Caco-2 (cell line): ENCODE results near the gene PTGES3L. TPM values are rescaled to one million over a fixed set of nuclear protein-coding genes. Genes with fewer than 3 reads are reported as not detected.

Experiments
- BruUV-seq: library from RNA; stranded (reverse); fragments of 400-500 nt; replicated peaks from 2 replicates; lab custom pipeline; 2021; lab: Mats Ljungman, UMichigan
- CTCF ChIA-PET: fragments of 300-600 bp; sonication (Branson Sonifier 250); formaldehyde crosslinking; loops from one replicate; lab custom pipeline; 2022; ENCODE audit warnings: antibody characterized with exemption; lab: Charles Lee
- POLR2A ChIA-PET: fragments of 300-600 bp; sonication (Branson Sonifier 250); formaldehyde crosslinking; loops from one replicate; lab custom pipeline; 2022; ENCODE audit warnings: antibody characterized with exemption; lab: Charles Lee
- DNase-seq, 2 experiments: peaks; one replicate each; pipeline versions ENCODE4 v3.0.0 to v3.0.0-alpha.2; 2020 to 2022
- H3K27me3 ChIP-seq: replicated peaks from 2 replicates; pipeline ENCODE4 v1.6.0; 2011; ENCODE audit warnings: low read length; ENCODE audit not compliant: control insufficient read depth, insufficient read depth
- H3K36me3 ChIP-seq: 2 replicates; pipeline ENCODE4 v1.5.1; 2011; ENCODE audit warnings: low read length; ENCODE audit not compliant: control insufficient read depth, insufficient read depth
- H3K4me1 ChIP-seq: fragments of 250-450 bp; sonication (Bioruptor Pico); 2 replicates; pipeline ENCODE4 v1.5.1; 2020; ENCODE audit warnings: mild to moderate bottlenecking
- H3K4me3 ChIP-seq: 2 replicates; pipeline ENCODE4 v1.5.1; 2011; ENCODE audit warnings: low read depth, mild to moderate bottlenecking, control low read depth, low read length
- H3K9me3 ChIP-seq: fragments of 250-450 bp; sonication (Bioruptor Pico); 2 replicates; pipeline ENCODE4 v1.5.1; 2020; ENCODE audit warnings: mild to moderate bottlenecking, moderate library complexity
- H3K27ac Mint-ChIP-seq: one replicate; pipeline ENCODE4 v1.8.0; 2022; ENCODE audit warnings: mixed read lengths; ENCODE audit not compliant: unreplicated experiment
- H3K27me3 Mint-ChIP-seq: one replicate; pipeline ENCODE4 v1.8.0; 2022; ENCODE audit warnings: mixed read lengths; ENCODE audit not compliant: insufficient read depth, unreplicated experiment
- H3K36me3 Mint-ChIP-seq: one replicate; pipeline ENCODE4 v1.8.0; 2022; ENCODE audit warnings: mild to moderate bottlenecking, mixed read lengths; ENCODE audit not compliant: insufficient read depth, unreplicated experiment
- H3K4me1 Mint-ChIP-seq: one replicate; pipeline ENCODE4 v1.8.0; 2022; ENCODE audit warnings: low read depth, mixed read lengths; ENCODE audit not compliant: unreplicated experiment
- H3K4me3 Mint-ChIP-seq: one replicate; pipeline ENCODE4 v1.8.0; 2022; ENCODE audit warnings: mild to moderate bottlenecking, moderate library complexity, mixed read lengths; ENCODE audit not compliant: unreplicated experiment
- H3K9me3 Mint-ChIP-seq: one replicate; pipeline ENCODE4 v1.8.0; 2022; ENCODE audit warnings: mixed read lengths; ENCODE audit not compliant: unreplicated experiment
- CTCF ChIP-seq, 2 experiments: fragments of 200-600 bp in 1 of 2; IDR thresholded peaks; 1 replicate in 1 of 2; 2 replicates in 1 of 2; pipeline versions ENCODE4 v1.5.1 to v1.8.0; 2011 to 2022; ENCODE audit warnings: antibody characterized with exemption in 1 of 2, control low read depth in 1 of 2, inconsistent platforms in 1 of 2, low read depth in 1 of 2, low read length in 1 of 2, mild to moderate bottlenecking in 1 of 2, moderate library complexity in 1 of 2; ENCODE audit not compliant: insufficient read depth in 1 of 2, severe bottlenecking in 1 of 2, unreplicated experiment in 1 of 2
- intact Hi-C: fragments of 100-400 bp; cut with micrococcal nuclease; formaldehyde crosslinking; loops from one replicate; pipeline ENCODE4 v1.10.0; 2022; ENCODE audit not compliant: unreplicated experiment
- total RNA-seq: library from RNA; stranded (reverse); gene quantifications from 2 replicates; pipeline ENCODE4 v1.2.3, GENCODE V29; 2022

PTGES3L gene
- total RNA-seq, 1 experiment from 2014 or later: 1.2 TPM

- H3K9me3 Mint-ChIP-seq: no peaks in the 10 kb centered on the region
- no TSS peak for BruUV-seq
- peaks cover 12% of the 10 kb centered on the region for H3K4me1 ChIP-seq
- peak in 1 of 2 experiments; percentile 23 for DNase-seq
- no peaks in the 10 kb centered on the region for H3K9me3 ChIP-seq
- ChIA-PET CTCF (interaction anchor here (0.6 to 2.0 kb wide), 4 partner anchors 10 to 36 kb away, joined by 3 to 7 read pairs (median 4); no protein-coding TSS in a partner anchor), POLR2A (interaction anchor here (0.7 kb wide), 1 partner anchor 10 kb away, joined by 3 read pairs; no protein-coding TSS in a partner anchor)
- TF ChIP-seq CTCF (IDR thresholded peaks at IDR 0.05; ENCODE audit: insufficient read depth in 1 of 2, low read depth in 1 of 2, low read length in 1 of 2, severe bottlenecking in 1 of 2, unreplicated experiment in 1 of 2): no peak
- no peak overlapping the region for H3K27ac Mint-ChIP-seq
- H3K4me3 ChIP-seq: no peak overlapping the region
- no peaks in the 10 kb centered on the region for H3K36me3 ChIP-seq
- H3K4me1 Mint-ChIP-seq: no peaks in the 10 kb centered on the region
- intact Hi-C loops: no loop called here
- H3K27me3 ChIP-seq: no peaks in the 10 kb centered on the region
- no peaks in the 10 kb centered on the region for H3K27me3 Mint-ChIP-seq
- H3K4me3 Mint-ChIP-seq: no peak overlapping the region
- H3K36me3 Mint-ChIP-seq: peaks cover 5% of the 10 kb centered on the region
These were observed 60.9 kb downstream of the PTGES3L start for GRCh38 chr17:42918902-42919521.

Other genes starting within 250 kb of the PTGES3L start
- gene EZH1, start 235.0 kb downstream of the PTGES3L start, total RNA-seq: 16.9 and 18.0 TPM in 2 replicates
- 21.4 and 24.3 TPM in 2 replicates for gene RAMP2, start 218.9 kb downstream of the PTGES3L start, total RNA-seq
- 96.0 and 103 TPM in 2 replicates for gene VPS25, start 206.6 kb downstream of the PTGES3L start, total RNA-seq
- 3.3 and 4.1 TPM in 2 replicates for gene WNK4, start 199.5 kb downstream of the PTGES3L start, total RNA-seq
- 63.5 and 63.6 TPM in 2 replicates for gene COA3, start 181.4 kb downstream of the PTGES3L start, total RNA-seq
- 1.7 and 2.2 TPM in 2 replicates for gene CNTD1, start 181.2 kb downstream of the PTGES3L start, total RNA-seq
- gene BECN1, start 155.8 kb downstream of the PTGES3L start, total RNA-seq: 82.0 and 82.7 TPM in 2 replicates
- 195 and 197 TPM in 2 replicates for gene PSME3, start 146.7 kb downstream of the PTGES3L start, total RNA-seq
- 3.7 and 4.2 TPM in 2 replicates for gene AOC2, start 135.5 kb downstream of the PTGES3L start, total RNA-seq
- gene AOC3, start 128.9 kb downstream of the PTGES3L start, total RNA-seq: 0.49 and 0.93 TPM in 2 replicates
- gene G6PC1, start 79.3 kb downstream of the PTGES3L start, total RNA-seq: not detected in 2 replicates
- 69.0 and 76.2 TPM in 2 replicates for gene AARSD1, start 15.6 kb downstream of the PTGES3L start, total RNA-seq
- gene RUNDC1, start 485 bp upstream of the PTGES3L start, total RNA-seq: 17.6 and 18.2 TPM in 2 replicates
- 1,565 and 1,613 TPM in 2 replicates for gene RPL27, start 18.3 kb upstream of the PTGES3L start, total RNA-seq
- 9.4 and 10.2 TPM in 2 replicates for gene IFI35, start 26.7 kb upstream of the PTGES3L start, total RNA-seq
- 227 and 236 TPM in 2 replicates for gene VAT1, start 42.3 kb upstream of the PTGES3L start, total RNA-seq
- gene RND2, start 45.2 kb upstream of the PTGES3L start, total RNA-seq: 1.2 and 1.7 TPM in 2 replicates
- 50.8 and 51.1 TPM in 2 replicates for gene BRCA1, start 145.3 kb upstream of the PTGES3L start, total RNA-seq
- 53.9 and 55.4 TPM in 2 replicates for gene NBR1, start 191.1 kb upstream of the PTGES3L start, total RNA-seq
- gene TMEM106A, start 231.8 kb upstream of the PTGES3L start, total RNA-seq: 6.9 and 8.0 TPM in 2 replicates
- not detected in 2 replicates for gene CCDC200, start 248.5 kb upstream of the PTGES3L start, total RNA-seq